Caco-2 (cell line): ENCODE measurements around the gene SUCLG1. TPM values are rescaled to one million over a fixed set of nuclear protein-coding genes. Genes with fewer than 3 reads are reported as not detected.
A peak's percentile ranks its signal among the peaks of the same experiment; 100 is the strongest.

ENCODE experiments used
- BruUV-seq: library from RNA; stranded (reverse); fragments of 400-500 nt; replicated peaks from 2 replicates; lab custom pipeline; 2021; lab: Mats Ljungman, UMichigan
- CTCF ChIA-PET: fragments of 300-600 bp; sonication (Branson Sonifier 250); formaldehyde crosslinking; loops from one replicate; lab custom pipeline; 2022; ENCODE audit warnings: antibody characterized with exemption; lab: Charles Lee
- POLR2A ChIA-PET: fragments of 300-600 bp; sonication (Branson Sonifier 250); formaldehyde crosslinking; loops from one replicate; lab custom pipeline; 2022; ENCODE audit warnings: antibody characterized with exemption; lab: Charles Lee
- DNase-seq, 2 experiments: peaks; one replicate each; pipeline versions ENCODE4 v3.0.0 to v3.0.0-alpha.2; 2020 to 2022
- H3K27me3 ChIP-seq: replicated peaks from 2 replicates; pipeline ENCODE4 v1.6.0; 2011; ENCODE audit warnings: low read length; ENCODE audit not compliant: control insufficient read depth, insufficient read depth
- H3K36me3 ChIP-seq: 2 replicates; pipeline ENCODE4 v1.5.1; 2011; ENCODE audit warnings: low read length; ENCODE audit not compliant: control insufficient read depth, insufficient read depth
- H3K4me1 ChIP-seq: fragments of 250-450 bp; sonication (Bioruptor Pico); 2 replicates; pipeline ENCODE4 v1.5.1; 2020; ENCODE audit warnings: mild to moderate bottlenecking
- H3K4me3 ChIP-seq: 2 replicates; pipeline ENCODE4 v1.5.1; 2011; ENCODE audit warnings: low read depth, mild to moderate bottlenecking, control low read depth, low read length
- H3K9me3 ChIP-seq: fragments of 250-450 bp; sonication (Bioruptor Pico); 2 replicates; pipeline ENCODE4 v1.5.1; 2020; ENCODE audit warnings: mild to moderate bottlenecking, moderate library complexity
- H3K27ac Mint-ChIP-seq: one replicate; pipeline ENCODE4 v1.8.0; 2022; ENCODE audit warnings: mixed read lengths; ENCODE audit not compliant: unreplicated experiment
- H3K27me3 Mint-ChIP-seq: one replicate; pipeline ENCODE4 v1.8.0; 2022; ENCODE audit warnings: mixed read lengths; ENCODE audit not compliant: insufficient read depth, unreplicated experiment
- H3K36me3 Mint-ChIP-seq: one replicate; pipeline ENCODE4 v1.8.0; 2022; ENCODE audit warnings: mild to moderate bottlenecking, mixed read lengths; ENCODE audit not compliant: insufficient read depth, unreplicated experiment
- H3K4me1 Mint-ChIP-seq: one replicate; pipeline ENCODE4 v1.8.0; 2022; ENCODE audit warnings: low read depth, mixed read lengths; ENCODE audit not compliant: unreplicated experiment
- H3K4me3 Mint-ChIP-seq: one replicate; pipeline ENCODE4 v1.8.0; 2022; ENCODE audit warnings: mild to moderate bottlenecking, moderate library complexity, mixed read lengths; ENCODE audit not compliant: unreplicated experiment
- H3K9me3 Mint-ChIP-seq: one replicate; pipeline ENCODE4 v1.8.0; 2022; ENCODE audit warnings: mixed read lengths; ENCODE audit not compliant: unreplicated experiment
- intact Hi-C: fragments of 100-400 bp; cut with micrococcal nuclease; formaldehyde crosslinking; loops from one replicate; pipeline ENCODE4 v1.10.0; 2022; ENCODE audit not compliant: unreplicated experiment
- total RNA-seq: library from RNA; stranded (reverse); gene quantifications from 2 replicates; pipeline ENCODE4 v1.2.3, GENCODE V29; 2022
- TF ChIP-seq, protein P1 (sequence below), 2 experiments: fragments of 200-600 bp in 1 of 2; IDR thresholded peaks; 1 replicate in 1 of 2; 2 replicates in 1 of 2; pipeline versions ENCODE4 v1.5.1 to v1.8.0; 2011 to 2022; ENCODE audit warnings: antibody characterized with exemption in 1 of 2, control low read depth in 1 of 2, inconsistent platforms in 1 of 2, low read depth in 1 of 2, low read length in 1 of 2, mild to moderate bottlenecking in 1 of 2, moderate library complexity in 1 of 2; ENCODE audit not compliant: insufficient read depth in 1 of 2, severe bottlenecking in 1 of 2, unreplicated experiment in 1 of 2

Gene SUCLG1
- total RNA-seq, 1 experiment from 2014 or later, result 155 TPM

DNA sequence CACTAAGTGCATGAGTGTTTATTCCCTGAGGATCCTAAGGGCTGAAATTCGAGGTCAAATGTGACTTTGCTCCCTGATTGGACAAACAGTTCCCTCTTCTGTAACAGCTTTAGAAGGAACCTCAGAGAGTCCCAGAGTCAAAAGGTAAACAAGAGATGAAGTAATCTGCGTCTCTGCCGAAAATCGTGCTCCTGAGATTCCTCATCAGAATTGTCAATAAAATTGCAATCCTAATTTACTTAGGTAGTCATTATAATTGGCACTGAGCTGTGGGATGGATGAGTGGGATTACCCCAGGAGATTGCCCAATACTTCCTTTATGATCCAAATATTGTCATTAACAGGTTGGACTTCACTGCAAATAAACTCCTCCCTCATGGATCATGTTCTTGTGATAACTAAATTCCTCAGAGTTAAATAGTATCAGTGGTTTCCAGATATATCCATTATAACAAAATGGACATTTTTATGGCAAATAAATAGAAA, 907 bp upstream of the SUCLG1 start:
- Histone ChIP-seq H3K4me1 (peaks cover 38% of the 10 kb centered on the region), H3K36me3 (no peaks in the 10 kb centered on the region; the same call in 1 of the 2 replicates), H3K27me3 (no peaks in the 10 kb centered on the region), H3K9me3 (no peaks in the 10 kb centered on the region), H3K4me3 (peak overlapping the region; percentile 77)
- ChIA-PET POLR2A (interaction anchor here (0.9 kb wide), 1 partner anchor 26 kb away, joined by 5 read pairs; no protein-coding TSS in a partner anchor), CTCF (no interaction called here)
- peak overlapping the region; percentile 97 for H3K4me3 Mint-ChIP-seq
- TSS peak; percentile 81 for BruUV-seq
- peaks cover 5% of the 10 kb centered on the region for H3K36me3 Mint-ChIP-seq
- DNase-seq, result peak in 1 of 2 experiments; percentile 27
- intact Hi-C loops, result loop anchor here (1.0 to 2.0 kb wide), 2 partner anchors 15 to 171 kb away; no protein-coding TSS in a partner anchor
- peak overlapping the region; percentile 96 for H3K27ac Mint-ChIP-seq
- peaks cover 29% of the 10 kb centered on the region for H3K4me1 Mint-ChIP-seq
- no peaks in the 10 kb centered on the region for H3K27me3 Mint-ChIP-seq
- H3K9me3 Mint-ChIP-seq, result no peaks in the 10 kb centered on the region
- TF ChIP-seq, protein P1, sequence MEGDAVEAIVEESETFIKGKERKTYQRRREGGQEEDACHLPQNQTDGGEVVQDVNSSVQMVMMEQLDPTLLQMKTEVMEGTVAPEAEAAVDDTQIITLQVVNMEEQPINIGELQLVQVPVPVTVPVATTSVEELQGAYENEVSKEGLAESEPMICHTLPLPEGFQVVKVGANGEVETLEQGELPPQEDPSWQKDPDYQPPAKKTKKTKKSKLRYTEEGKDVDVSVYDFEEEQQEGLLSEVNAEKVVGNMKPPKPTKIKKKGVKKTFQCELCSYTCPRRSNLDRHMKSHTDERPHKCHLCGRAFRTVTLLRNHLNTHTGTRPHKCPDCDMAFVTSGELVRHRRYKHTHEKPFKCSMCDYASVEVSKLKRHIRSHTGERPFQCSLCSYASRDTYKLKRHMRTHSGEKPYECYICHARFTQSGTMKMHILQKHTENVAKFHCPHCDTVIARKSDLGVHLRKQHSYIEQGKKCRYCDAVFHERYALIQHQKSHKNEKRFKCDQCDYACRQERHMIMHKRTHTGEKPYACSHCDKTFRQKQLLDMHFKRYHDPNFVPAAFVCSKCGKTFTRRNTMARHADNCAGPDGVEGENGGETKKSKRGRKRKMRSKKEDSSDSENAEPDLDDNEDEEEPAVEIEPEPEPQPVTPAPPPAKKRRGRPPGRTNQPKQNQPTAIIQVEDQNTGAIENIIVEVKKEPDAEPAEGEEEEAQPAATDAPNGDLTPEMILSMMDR (IDR thresholded peaks at IDR 0.05; ENCODE audit: insufficient read depth in 1 of 2, low read depth in 1 of 2, low read length in 1 of 2, severe bottlenecking in 1 of 2, unreplicated experiment in 1 of 2), result no peak

DNA sequence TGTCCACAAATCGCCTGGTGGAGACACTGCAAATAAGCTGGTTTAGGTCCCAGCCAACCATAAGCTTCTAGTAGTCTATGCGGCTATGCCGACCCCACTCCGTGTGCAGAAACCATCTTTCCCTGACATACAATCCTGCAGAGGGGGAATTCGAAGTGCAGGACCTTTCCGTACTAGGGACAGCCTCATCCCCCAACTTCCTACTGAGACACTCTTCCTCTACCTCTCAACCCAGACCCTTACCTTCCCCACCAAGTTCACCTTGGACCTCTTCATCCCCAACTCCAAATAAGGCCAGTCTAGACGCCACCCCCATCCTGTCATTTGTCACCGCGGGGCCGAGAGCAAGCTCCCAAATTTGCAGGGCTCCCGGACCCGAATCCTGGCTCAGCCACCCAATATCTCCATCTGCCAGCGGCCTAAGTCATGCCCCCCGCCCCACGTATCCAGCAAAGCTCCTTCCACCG, 496 bp downstream of the SUCLG1 start:
- H3K4me3 ChIP-seq, result peak overlapping the region; percentile 77
- BruUV-seq, result TSS peak; percentile 49
- peak in 1 of 2 experiments; percentile 23 for DNase-seq
- H3K4me1 ChIP-seq, result peaks cover 38% of the 10 kb centered on the region
- Mint-ChIP-seq H3K36me3 (peaks cover 5% of the 10 kb centered on the region), H3K4me1 (peaks cover 37% of the 10 kb centered on the region), H3K4me3 (peak overlapping the region; percentile 97), H3K27me3 (no peaks in the 10 kb centered on the region), H3K9me3 (no peaks in the 10 kb centered on the region), H3K27ac (peak overlapping the region; percentile 96)
- no peaks in the 10 kb centered on the region for H3K9me3 ChIP-seq
- ChIA-PET POLR2A (no interaction called here), CTCF (no interaction called here)
- peaks cover 2% of the 10 kb centered on the region; the same call in 1 of the 2 replicates for H3K36me3 ChIP-seq
- TF ChIP-seq, protein P1 (IDR thresholded peaks at IDR 0.05; ENCODE audit: insufficient read depth in 1 of 2, low read depth in 1 of 2, low read length in 1 of 2, severe bottlenecking in 1 of 2, unreplicated experiment in 1 of 2), result no peak
- intact Hi-C loops, result loop anchor here (1.0 kb wide), 1 partner anchor 173 kb away; no protein-coding TSS in a partner anchor
- no peaks in the 10 kb centered on the region for H3K27me3 ChIP-seq

DNA sequence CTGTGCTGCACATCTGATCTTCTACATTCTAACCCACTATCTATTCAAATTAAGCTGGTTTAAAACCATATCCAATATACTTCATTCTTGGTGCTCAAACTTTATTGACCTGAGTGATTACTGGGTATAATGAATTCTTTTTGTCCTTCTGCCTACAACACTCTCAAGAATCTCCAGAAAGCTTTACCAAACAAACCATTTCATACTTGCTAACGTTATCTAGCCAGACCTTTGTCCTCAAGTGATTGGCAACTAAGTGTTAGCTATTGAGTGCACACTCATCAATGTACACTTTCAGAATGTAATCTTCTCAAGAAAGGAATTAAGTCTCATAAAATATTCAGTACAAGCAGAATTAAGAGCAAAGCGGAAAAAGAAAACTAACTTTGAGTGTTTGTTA, 1.4 kb downstream of the SUCLG1 start:
- no TSS peak for BruUV-seq
- POLR2A ChIA-PET, result no interaction called here
- Histone ChIP-seq H3K4me3 (peak overlapping the region; percentile 77), H3K4me1 (peaks cover 38% of the 10 kb centered on the region), H3K27me3 (no peaks in the 10 kb centered on the region), H3K9me3 (no peaks in the 10 kb centered on the region), H3K36me3 (peaks cover 2% of the 10 kb centered on the region; the same call in 1 of the 2 replicates)
- Mint-ChIP-seq H3K27ac (peak overlapping the region; percentile 86), H3K36me3 (peaks cover 5% of the 10 kb centered on the region), H3K4me1 (peaks cover 32% of the 10 kb centered on the region), H3K4me3 (peak overlapping the region; percentile 97), H3K27me3 (no peaks in the 10 kb centered on the region), H3K9me3 (no peaks in the 10 kb centered on the region)
- no peak for DNase-seq
- CTCF ChIA-PET, result no interaction called here
- intact Hi-C loops, result loop anchor here (1.0 kb wide), 1 partner anchor 29 kb away; no protein-coding TSS in a partner anchor
- TF ChIP-seq, protein P1 (IDR thresholded peaks at IDR 0.05; ENCODE audit: insufficient read depth in 1 of 2, low read depth in 1 of 2, low read length in 1 of 2, severe bottlenecking in 1 of 2, unreplicated experiment in 1 of 2), result no peak
